HG02798 (cell line): Measurements from ENCODE around the gene OBSCN.

Source experiments
- ATAC-seq: cut with Tn5 transposase; IDR thresholded peaks from one replicate; pipeline ENCODE4 v1.9.1; 2021; ENCODE audit warnings: mild to moderate bottlenecking; ENCODE audit not compliant: unreplicated experiment, poor library complexity

Gene OBSCN

GRCh38 chr1:228304225-228304624 is 96.4 kb downstream of the OBSCN start:
- no peak for ATAC-seq

- no peak for ATAC-seq
Observed at GRCh38 chr1:228304766-228305395, 97.0 kb downstream of the OBSCN start.

DNA sequence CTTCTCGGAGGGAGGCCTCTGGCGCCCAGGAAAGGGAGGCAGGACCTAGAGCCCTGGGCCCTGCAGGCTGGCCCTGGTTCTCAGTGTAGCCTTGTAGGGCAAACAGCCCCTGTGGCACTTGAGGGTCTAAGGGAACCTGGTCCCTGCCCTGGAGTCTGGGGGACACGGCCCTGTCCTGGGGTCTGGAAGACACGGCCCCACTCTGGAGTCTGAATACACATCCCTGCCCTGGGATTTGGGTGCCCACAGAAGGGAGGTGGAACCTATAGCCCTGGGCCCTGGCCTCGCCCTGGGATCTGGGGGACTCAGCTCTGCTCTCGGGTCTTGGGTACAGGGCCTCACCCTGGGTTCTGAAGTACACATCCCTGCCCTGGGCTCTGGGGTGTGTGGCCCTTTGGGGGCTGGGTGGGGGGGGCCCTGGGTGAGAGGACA is 97.9 kb downstream of the OBSCN start:
- no peak for ATAC-seq

DNA sequence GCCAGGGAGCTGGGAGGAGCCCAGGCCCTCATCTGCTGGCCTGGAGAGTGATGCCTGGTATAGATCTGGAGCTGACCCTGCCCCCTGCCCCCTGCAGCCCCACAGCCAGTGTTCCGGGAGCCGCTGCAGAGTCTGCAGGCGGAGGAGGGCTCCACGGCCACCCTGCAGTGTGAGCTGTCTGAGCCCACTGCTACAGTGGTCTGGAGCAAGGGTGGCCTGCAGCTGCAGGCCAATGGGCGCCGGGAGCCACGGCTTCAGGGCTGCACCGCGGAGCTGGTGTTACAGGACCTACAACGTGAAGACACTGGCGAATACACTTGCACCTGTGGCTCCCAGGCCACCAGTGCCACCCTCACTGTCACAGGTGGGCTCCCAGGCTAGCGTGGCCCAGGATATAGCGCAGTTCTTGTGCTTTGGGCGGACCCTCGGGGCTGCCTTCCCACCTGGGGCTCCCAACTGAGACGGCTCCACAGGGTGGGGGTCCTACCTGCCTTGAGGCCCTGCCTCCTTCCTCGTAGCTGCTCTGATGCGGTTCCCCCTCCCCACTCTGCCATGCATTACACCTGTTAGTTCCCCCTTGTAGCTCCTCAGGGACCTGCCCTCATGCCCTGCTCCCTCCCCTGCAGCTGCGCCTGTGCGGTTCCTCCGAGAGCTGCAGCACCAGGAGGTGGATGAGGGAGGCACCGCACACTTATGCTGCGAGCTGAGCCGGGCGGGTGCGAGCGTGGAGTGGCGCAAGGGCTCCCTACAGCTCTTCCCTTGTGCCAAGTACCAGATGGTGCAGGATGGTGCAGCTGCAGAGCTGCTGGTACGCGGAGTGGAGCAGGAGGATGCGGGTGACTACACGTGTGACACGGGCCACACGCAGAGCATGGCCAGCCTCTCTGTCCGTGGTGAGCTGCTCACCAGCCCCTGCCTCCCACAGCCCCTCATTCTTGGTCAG is 98.7 kb downstream of the OBSCN start:
- no peak for ATAC-seq

DNA sequence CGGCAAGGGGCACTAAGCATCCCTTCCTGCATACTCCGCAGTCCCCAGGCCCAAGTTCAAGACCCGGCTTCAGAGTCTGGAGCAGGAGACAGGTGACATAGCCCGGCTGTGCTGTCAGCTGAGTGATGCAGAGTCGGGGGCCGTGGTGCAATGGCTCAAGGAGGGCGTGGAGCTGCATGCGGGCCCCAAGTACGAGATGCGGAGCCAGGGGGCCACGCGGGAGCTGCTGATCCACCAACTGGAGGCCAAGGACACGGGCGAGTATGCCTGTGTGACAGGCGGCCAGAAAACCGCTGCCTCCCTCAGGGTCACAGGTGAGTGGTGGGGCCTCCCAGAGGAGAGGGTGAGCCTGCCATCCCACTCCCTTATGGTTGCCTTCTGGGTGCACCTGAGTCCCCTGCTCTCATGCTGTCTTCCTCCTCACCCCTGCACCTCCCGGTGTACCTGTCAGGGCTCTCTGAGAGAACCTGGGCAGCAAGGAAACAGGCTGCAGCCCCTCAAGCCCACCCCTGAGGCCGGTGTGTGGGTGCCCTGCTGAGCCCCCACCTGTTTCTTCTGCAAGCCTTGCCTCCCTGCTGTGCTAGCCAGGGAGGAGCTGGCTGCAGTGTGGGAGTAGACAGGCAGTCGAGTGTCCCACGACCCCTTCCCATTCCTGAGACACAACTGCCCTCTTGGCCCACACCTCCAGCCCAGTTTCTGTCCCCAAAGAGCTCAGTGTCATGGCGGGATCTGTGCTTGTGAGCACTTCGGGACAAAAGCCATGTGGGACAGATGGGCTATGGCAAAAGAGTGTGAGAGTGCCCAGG is 99.6 kb downstream of the OBSCN start:
- ATAC-seq, result no peak

GRCh38 chr1:228308085-228308601 is 100.3 kb downstream of the OBSCN start:
- ATAC-seq, result no peak

DNA sequence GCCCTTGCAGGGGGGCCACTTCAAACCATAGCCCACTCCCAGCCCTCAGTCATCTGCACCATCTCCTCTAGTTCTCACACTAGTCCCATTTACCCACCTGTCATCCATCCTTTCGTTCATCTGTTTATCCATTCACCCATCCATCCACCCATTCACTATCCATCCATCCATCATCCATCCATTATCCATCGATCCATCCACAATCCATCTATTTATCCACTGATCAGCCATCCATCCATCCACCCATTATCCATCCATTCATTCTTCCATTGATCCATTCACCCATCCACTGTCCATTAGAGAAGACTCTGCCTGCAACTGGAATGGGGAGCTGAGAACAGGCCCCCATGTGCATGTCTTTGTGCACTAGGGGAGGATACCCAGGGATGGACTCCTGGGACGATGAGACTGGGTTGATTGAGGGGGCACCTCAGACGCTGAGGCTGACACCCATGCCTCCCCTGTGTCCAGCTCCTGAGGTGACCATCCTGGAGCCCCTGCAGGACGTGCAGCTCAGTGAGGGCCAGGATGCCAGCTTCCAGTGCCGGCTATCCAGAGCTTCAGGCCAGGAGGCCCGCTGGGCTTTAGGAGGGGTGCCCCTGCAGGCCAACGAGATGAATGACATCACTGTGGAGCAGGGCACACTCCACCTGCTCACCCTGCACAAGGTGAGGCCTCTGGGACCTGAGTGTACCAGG is 100.9 kb downstream of the OBSCN start:
- ATAC-seq, result no peak

DNA sequence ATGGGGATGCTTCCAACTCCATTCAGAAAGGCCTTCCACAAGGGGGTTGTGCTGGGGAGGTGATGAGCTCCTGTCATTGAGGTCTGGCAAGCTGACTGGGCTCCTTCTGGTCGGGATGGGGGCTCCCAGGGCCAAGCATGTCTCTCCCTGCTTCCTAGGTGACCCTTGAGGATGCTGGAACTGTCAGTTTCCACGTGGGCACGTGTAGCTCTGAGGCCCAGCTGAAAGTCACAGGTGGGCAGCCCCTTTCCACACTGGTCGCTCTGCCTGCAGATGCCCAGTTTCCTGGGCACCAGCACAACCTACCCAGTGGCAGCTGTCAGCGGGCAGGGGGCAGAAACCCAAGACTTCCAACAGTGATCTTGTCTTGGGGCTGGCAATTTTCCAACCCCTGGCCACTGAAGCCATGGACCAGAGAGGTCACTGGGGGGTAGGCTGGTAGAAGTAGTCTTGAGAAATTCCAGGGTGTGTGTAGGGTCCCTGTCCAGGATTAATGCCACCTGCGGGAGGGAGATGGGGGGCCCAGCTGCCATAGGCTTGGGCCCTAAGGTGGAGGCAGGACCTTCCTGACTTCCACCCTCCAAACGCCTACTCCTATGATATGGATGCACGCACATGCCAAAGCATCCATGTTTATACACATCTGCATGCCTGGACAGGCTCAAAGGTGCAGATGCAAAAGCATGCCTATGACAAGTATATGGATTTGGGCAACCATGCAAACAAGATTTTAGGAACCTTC is 101.7 kb downstream of the OBSCN start:
- no peak for ATAC-seq

GRCh38 chr1:228310162-228310792 is 102.4 kb downstream of the OBSCN start:
- no peak for ATAC-seq

GRCh38 chr1:228311091-228311490 is 103.2 kb downstream of the OBSCN start:
- ATAC-seq, result no peak

GRCh38 chr1:228312136-228312764 is 104.4 kb downstream of the OBSCN start:
- ATAC-seq, result no peak

- no peak for ATAC-seq
Observed at GRCh38 chr1:228313536-228314277, 105.9 kb downstream of the OBSCN start.

DNA sequence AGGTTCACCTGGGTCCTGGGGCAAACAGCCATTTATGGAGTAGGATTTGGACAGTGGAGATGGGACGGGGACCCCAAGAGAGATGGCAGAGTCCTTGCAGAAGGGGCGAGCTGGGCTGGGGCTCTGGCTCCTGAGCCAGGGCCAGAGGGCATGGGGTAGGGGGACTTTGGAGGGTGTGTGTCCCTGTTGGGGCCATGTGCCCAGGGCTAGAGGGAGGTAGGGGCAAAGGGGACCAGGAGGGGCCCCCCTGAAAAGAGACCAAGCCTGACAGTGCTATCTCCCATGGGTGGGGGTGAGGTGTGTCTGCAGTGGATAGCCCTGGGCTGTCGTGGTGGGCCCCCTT is 106.4 kb downstream of the OBSCN start:
- no peak for ATAC-seq

- ATAC-seq, result no peak
Observed at GRCh38 chr1:228314658-228315483, 107.0 kb downstream of the OBSCN start.

DNA sequence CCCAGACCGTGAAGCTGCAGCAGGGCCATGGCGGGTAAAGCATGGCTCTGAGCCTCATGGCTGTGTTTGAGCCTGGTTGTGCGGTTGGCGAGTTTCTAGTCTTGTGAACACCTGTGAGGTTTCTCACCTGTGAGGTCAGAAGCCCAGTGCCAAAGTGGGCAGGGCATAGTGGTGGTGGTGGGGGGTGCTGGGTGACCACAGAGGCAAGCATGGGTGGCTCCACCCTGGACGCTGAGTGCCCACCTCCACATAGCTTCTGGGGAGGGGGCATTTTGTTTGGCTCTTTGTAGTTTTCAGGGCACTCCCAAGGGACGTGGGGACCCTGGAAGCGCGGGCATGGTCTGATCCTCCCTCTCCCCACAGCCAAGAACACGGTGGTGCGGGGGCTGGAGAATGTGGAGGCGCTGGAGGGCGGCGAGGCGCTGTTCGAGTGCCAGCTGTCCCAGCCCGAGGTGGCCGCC is 107.7 kb downstream of the OBSCN start:
- no peak for ATAC-seq

- no peak for ATAC-seq
Observed at GRCh38 chr1:228315945-228316588, 108.2 kb downstream of the OBSCN start.
